H1 (cell line): Measurements from ENCODE around the gene STEAP4. TPM values are rescaled to one million over a fixed set of nuclear protein-coding genes. Genes with fewer than 3 reads are reported as not detected.

Experiments used
- CTCF ChIA-PET: fragments of 300-600 bp; sonication (Branson Sonifier 250); formaldehyde crosslinking; loops from one replicate; lab custom pipeline; 2021; ENCODE audit not compliant: partially characterized antibody; lab: Charles Lee
- POLR2A ChIA-PET: fragments of 300-600 bp; sonication (Branson Sonifier 250); formaldehyde crosslinking; loops from one replicate; lab custom pipeline; 2021; ENCODE audit warnings: inconsistent platforms; ENCODE audit not compliant: partially characterized antibody; lab: Charles Lee
- DNase-seq, 2 experiments: peaks; one replicate each; pipeline versions ENCODE4 v3.0.0 to v3.0.0-alpha.2; 2010 to 2022; ENCODE audit warnings: low spot score in 2 of 2, low read depth in 1 of 2, mixed read lengths in 1 of 2
- FAIRE-seq: peaks from 2 replicates; lab custom pipeline; 2011; peaks lifted over from hg19 to GRCh38; lab: Jason Lieb, UNC
- H2AFZ ChIP-seq: 2 replicates; pipeline ENCODE4 v1.8.1; 2012; ENCODE audit warnings: low read length, inconsistent platforms
- H2AK5ac ChIP-seq: 2 replicates; pipeline ENCODE4 v1.6.1; 2013; ENCODE audit warnings: low read depth, low read length
- H2BK120ac ChIP-seq: replicated peaks from 2 replicates; pipeline ENCODE3; 2013; ENCODE audit warnings: low read depth, low read length, inconsistent platforms
- H2BK12ac ChIP-seq: 2 replicates; pipeline ENCODE4 v1.6.1; 2013; ENCODE audit warnings: low read depth, low read length
- H2BK15ac ChIP-seq: 2 replicates; pipeline ENCODE4 v1.6.1; 2013; ENCODE audit warnings: low read length
- H2BK20ac ChIP-seq: 2 replicates; pipeline ENCODE4 v1.6.1; 2013; ENCODE audit warnings: low read length
- H2BK5ac ChIP-seq: 2 replicates; pipeline ENCODE4 v1.6.1; 2013; ENCODE audit warnings: low read depth, low read length
- H3K14ac ChIP-seq: 2 replicates; pipeline ENCODE4 v1.6.1; 2013; ENCODE audit warnings: inconsistent platforms; ENCODE audit not compliant: insufficient read length
- H3K18ac ChIP-seq: 2 replicates; pipeline ENCODE4 v1.6.1; 2013; ENCODE audit warnings: low read length; ENCODE audit errors: extremely low read depth
- H3K23ac ChIP-seq: 2 replicates; pipeline ENCODE4 v1.6.1; 2013; ENCODE audit warnings: inconsistent platforms; ENCODE audit not compliant: insufficient read length
- H3K23me2 ChIP-seq: 2 replicates; pipeline ENCODE4 v1.6.1; 2013; ENCODE audit warnings: low read depth, low read length
- H3K27ac ChIP-seq: 2 replicates; pipeline ENCODE4 v1.6.1; 2011; ENCODE audit warnings: low read depth, low read length, inconsistent platforms
- H3K27me3 ChIP-seq, 4 experiments: replicated peaks in 1 of 4; 1 replicate in 1 of 4; 2 replicates in 3 of 4; pipeline versions ENCODE4 v1.6.1 to v1.8.1; 2011 to 2013; ENCODE audit warnings: low read length in 3 of 4, mild to moderate bottlenecking in 3 of 4, inconsistent platforms in 2 of 4, mixed read lengths in 2 of 4, moderate library complexity in 1 of 4; ENCODE audit not compliant: control insufficient read depth in 3 of 4, insufficient read depth in 3 of 4; ENCODE audit errors: extremely low read depth in 1 of 4
- H3K36me3 ChIP-seq, 4 experiments: 2 replicates each; pipeline versions ENCODE4 v1.6.1 to v1.8.1; 2011 to 2013; ENCODE audit warnings: mild to moderate bottlenecking in 4 of 4, low read length in 3 of 4, moderate library complexity in 2 of 4, control low read depth in 1 of 4, inconsistent platforms in 1 of 4; ENCODE audit not compliant: insufficient read depth in 4 of 4, control insufficient read depth in 2 of 4
- H3K4ac ChIP-seq: replicated peaks from 2 replicates; pipeline ENCODE3; 2013; ENCODE audit warnings: low read length, low read depth, mixed read lengths, inconsistent platforms; ENCODE audit not compliant: insufficient read length
- H3K4me1 ChIP-seq, 4 experiments: replicated peaks in 1 of 4; 1 replicate in 1 of 4; 2 replicates in 3 of 4; pipeline versions ENCODE4 v1.6.1 to v1.8.1; 2011 to 2013; ENCODE audit warnings: low read length in 3 of 4, inconsistent platforms in 2 of 4, mixed read lengths in 1 of 4; ENCODE audit not compliant: insufficient read depth in 4 of 4, control insufficient read depth in 3 of 4
- H3K4me2 ChIP-seq, 2 experiments: 2 replicates each; pipeline versions ENCODE4 v1.6.1 to v1.8.1; 2011 to 2013; ENCODE audit warnings: low read depth in 2 of 2, low read length in 2 of 2, control low read depth in 1 of 2, inconsistent platforms in 1 of 2, mild to moderate bottlenecking in 1 of 2; ENCODE audit not compliant: insufficient read depth in 1 of 2
- H3K4me3 ChIP-seq, 4 experiments: fragments of 200-600, 300-600 bp in 1 of 4; sonication (generic), shearing (Covaris generic), sonication (Bioruptor Twin) in 1 of 4; 2 replicates each; pipeline versions ENCODE4 v1.5.1 to v1.8.1; 2011 to 2016; ENCODE audit warnings: low read length in 4 of 4, low read depth in 3 of 4, control low read depth in 2 of 4, inconsistent platforms in 2 of 4, mild to moderate bottlenecking in 2 of 4, mixed read lengths in 1 of 4, moderate library complexity in 1 of 4; ENCODE audit not compliant: insufficient read depth in 2 of 4; ENCODE audit errors: extremely low read depth in 1 of 4
- H3K56ac ChIP-seq: replicated peaks from 2 replicates; pipeline ENCODE3; 2013; ENCODE audit warnings: low read depth, mild to moderate bottlenecking, mixed read lengths, low read length, inconsistent platforms; ENCODE audit not compliant: insufficient read length
- H3K79me1 ChIP-seq: 2 replicates; pipeline ENCODE4 v1.6.1; 2013; ENCODE audit warnings: low read depth, low read length, control low read depth
- H3K79me2 ChIP-seq, 2 experiments: 2 replicates each; pipeline versions ENCODE4 v1.6.1 to v1.8.1; 2012 to 2013; ENCODE audit warnings: low read length in 2 of 2, mild to moderate bottlenecking in 2 of 2, inconsistent platforms in 1 of 2; ENCODE audit not compliant: insufficient read depth in 2 of 2, control insufficient read depth in 1 of 2
- H3K9ac ChIP-seq, 4 experiments: replicated peaks in 1 of 4; 1 replicate in 1 of 4; 2 replicates in 3 of 4; pipeline versions ENCODE4 v1.6.1 to v1.8.1; 2011 to 2013; ENCODE audit warnings: low read depth in 3 of 4, low read length in 3 of 4, control low read depth in 2 of 4, mild to moderate bottlenecking in 2 of 4, moderate library complexity in 2 of 4, inconsistent platforms in 1 of 4; ENCODE audit errors: extremely low read depth in 1 of 4
- H3K9me3 ChIP-seq, 2 experiments: 2 replicates each; pipeline versions ENCODE4 v1.6.1 to v1.8.1; 2012 to 2013; ENCODE audit warnings: mild to moderate bottlenecking in 2 of 2, moderate library complexity in 2 of 2, control low read depth in 1 of 2, inconsistent platforms in 1 of 2, low read depth in 1 of 2, low read length in 1 of 2, mixed read lengths in 1 of 2; ENCODE audit not compliant: insufficient read depth in 2 of 2
- H4K20me1 ChIP-seq, 2 experiments: replicated peaks in 1 of 2; 2 replicates each; pipeline versions ENCODE3 to v1.8.1; 2011 to 2013; ENCODE audit warnings: inconsistent platforms in 2 of 2, low read length in 2 of 2, mild to moderate bottlenecking in 1 of 2; ENCODE audit not compliant: insufficient read depth in 2 of 2, control insufficient read depth in 1 of 2
- H4K5ac ChIP-seq: 2 replicates; pipeline ENCODE4 v1.6.1; 2013; ENCODE audit warnings: low read length, low read depth, mixed read lengths, inconsistent platforms; ENCODE audit not compliant: insufficient read length
- H4K8ac ChIP-seq: 2 replicates; pipeline ENCODE4 v1.8.0; 2013; ENCODE audit warnings: mild to moderate bottlenecking, moderate library complexity, low read length, inconsistent platforms; ENCODE audit not compliant: insufficient read depth; ENCODE audit errors: extremely low read depth
- H4K91ac ChIP-seq: replicated peaks from 2 replicates; pipeline ENCODE3; 2013; ENCODE audit warnings: low read length, mixed read lengths, inconsistent platforms; ENCODE audit not compliant: insufficient read length
- CHD1 ChIP-seq: IDR thresholded peaks from 2 replicates; pipeline ENCODE4 v1.6.1; 2012; ENCODE audit warnings: low read depth, low read length, improper control_type of control experiment
- CHD2 ChIP-seq: IDR thresholded peaks from 2 replicates; pipeline ENCODE4 v1.6.1; 2012; ENCODE audit warnings: low read length, improper control_type of control experiment
- EGR1 ChIP-seq: IDR thresholded peaks from 2 replicates; pipeline ENCODE4 v1.6.1; 2011; ENCODE audit warnings: low read depth, low read length, borderline replicate concordance
- FOSL1 ChIP-seq: IDR thresholded peaks from 2 replicates; pipeline ENCODE4 v1.6.1; 2011; ENCODE audit warnings: mild to moderate bottlenecking, low read depth, low read length, moderate library complexity; ENCODE audit not compliant: insufficient read depth
- HDAC2 ChIP-seq, 2 experiments: fragments of 300-600 bp in 1 of 2; sonication (generic) in 1 of 2; IDR thresholded peaks; 2 replicates each; pipeline ENCODE4 v1.6.1; 2011 to 2012; ENCODE audit warnings: low read depth in 2 of 2, low read length in 2 of 2, mild to moderate bottlenecking in 2 of 2, moderate library complexity in 2 of 2, borderline replicate concordance in 1 of 2, inconsistent platforms in 1 of 2
- JUN ChIP-seq: IDR thresholded peaks from 2 replicates; pipeline ENCODE4 v1.6.1; 2011; ENCODE audit warnings: low read depth, mild to moderate bottlenecking, improper control_type of control experiment, low read length
- KDM5A ChIP-seq: fragments of 200-600 bp; IDR thresholded peaks from 2 replicates; pipeline ENCODE4 v1.7.1; 2012; ENCODE audit warnings: mild to moderate bottlenecking, low read length, inconsistent platforms, mixed read lengths
- NANOG ChIP-seq: IDR thresholded peaks from 2 replicates; pipeline ENCODE4 v1.6.1; 2011; ENCODE audit warnings: low read length, low read depth, mild to moderate bottlenecking, inconsistent platforms; ENCODE audit not compliant: insufficient read depth, poor library complexity, severe bottlenecking
- SUZ12 ChIP-seq: fragments of 200-600 bp; sonication (generic); IDR thresholded peaks from 2 replicates; pipeline ENCODE4 v1.6.1; 2012; ENCODE audit warnings: mild to moderate bottlenecking, inconsistent platforms, low read length, moderate library complexity, mixed read lengths
- TAF7 ChIP-seq: optimal IDR thresholded peaks from 2 replicates; pipeline ENCODE3; 2011; ENCODE audit warnings: low read depth, mild to moderate bottlenecking, inconsistent platforms, low read length, moderate library complexity, borderline replicate concordance
- YY1 ChIP-seq: IDR thresholded peaks from 2 replicates; pipeline ENCODE4 v1.6.1; 2011; ENCODE audit warnings: low read depth, mild to moderate bottlenecking, low read length
- WGBS, 2 experiments: shearing (Covaris generic) in 1 of 2; methylation state at CpG; one replicate each; pipeline versions ENCODE4 v1.1.6 to v1.1.7; 2013 to 2015; ENCODE audit warnings: low lambda C conversion rate in 2 of 2, mixed read lengths in 2 of 2, inconsistent platforms in 1 of 2, low coverage in 1 of 2, missing lambda C conversion rate in 1 of 2; ENCODE audit not compliant: insufficient replicate concordance in 2 of 2, insufficient coverage in 1 of 2, insufficient read length in 1 of 2; ENCODE audit errors: extremely low coverage in 1 of 2, missing lambda C conversion rate in 1 of 2; 5-methylcytosine and 5-hydroxymethylcytosine counted together
- polyA plus RNA-seq, 7 experiments: library from polyadenylated mRNA; depleted of rRNA in 3 of 7; stranded (reverse) in 5 of 7; unstranded in 2 of 7; fragments of >200 nt in 5 of 7; fragments of 200-250 nt in 2 of 7; gene quantifications; 1 replicate in 5 of 7; 2 replicates in 1 of 7; 4 replicates in 1 of 7; pipeline versions ENCODE4 v1.2.1 to v1.2.3, GENCODE V29; 2011 to 2013; ENCODE audit warnings: missing spikeins in 2 of 7, mixed read lengths in 2 of 7
- total RNA-seq: library from RNA; stranded (reverse); fragmentation: NEBNext Ultra II Directional; extraction: Animal tissue kit (Norgen Biotek cat#: 25700); gene quantifications from 2 replicates; pipeline ENCODE4 v1.2.1, GENCODE V29; 2021
- TF ChIP-seq, protein P1 (sequence below): IDR thresholded peaks from 2 replicates; pipeline ENCODE4 v1.6.1; 2011; ENCODE audit warnings: low read length, improper control_type of control experiment

The STEAP4 gene
- total and polyA plus RNA-seq, 2 of the 8 experiments (the other 6 are each of a cell fraction or from before 2014, with no cell fraction given) = under 0.01 TPM; not detected in 1

GRCh38 chr7:88291398-88292173 lies 15.1 kb downstream of the STEAP4 start:
- Histone ChIP-seq H2AK5ac (no peak overlapping the region), H2AFZ (no peak overlapping the region), H3K4me1 (no peaks in the 10 kb centered on the region), H3K18ac (no peak overlapping the region), H4K8ac (no peak overlapping the region), H3K56ac (no peak overlapping the region), H3K79me2 (no peaks in the 10 kb centered on the region), H3K4me3 (no peak overlapping the region), H3K27me3 (no peaks in the 10 kb centered on the region), H3K14ac (no peak overlapping the region), H4K91ac (no peak overlapping the region), H3K79me1 (no peaks in the 10 kb centered on the region), H3K36me3 (no peaks in the 10 kb centered on the region), H3K27ac (no peak overlapping the region), H3K9me3 (peaks cover 0 to 4% of the 10 kb centered on the region in 2 experiments; a peak in 1 of 4 replicates), H3K4ac (no peak overlapping the region), H2BK5ac (no peak overlapping the region), H4K5ac (no peak overlapping the region), H2BK15ac (no peak overlapping the region), H3K23ac (no peak overlapping the region), H3K4me2 (no peak overlapping the region), H3K23me2 (no peaks in the 10 kb centered on the region), H2BK20ac (no peak overlapping the region), H2BK120ac (no peak overlapping the region), H4K20me1 (no peaks in the 10 kb centered on the region), H2BK12ac (no peak overlapping the region), H3K9ac (no peak overlapping the region)
- FAIRE-seq = no peak
- CTCF ChIA-PET = no interaction called here
- DNase-seq = no peak
- TF ChIP-seq, protein P1, sequence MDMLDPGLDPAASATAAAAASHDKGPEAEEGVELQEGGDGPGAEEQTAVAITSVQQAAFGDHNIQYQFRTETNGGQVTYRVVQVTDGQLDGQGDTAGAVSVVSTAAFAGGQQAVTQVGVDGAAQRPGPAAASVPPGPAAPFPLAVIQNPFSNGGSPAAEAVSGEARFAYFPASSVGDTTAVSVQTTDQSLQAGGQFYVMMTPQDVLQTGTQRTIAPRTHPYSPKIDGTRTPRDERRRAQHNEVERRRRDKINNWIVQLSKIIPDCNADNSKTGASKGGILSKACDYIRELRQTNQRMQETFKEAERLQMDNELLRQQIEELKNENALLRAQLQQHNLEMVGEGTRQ = no peak
- TF ChIP-seq JUN (no peak), EGR1 (no peak), CHD2 (no peak), KDM5A (no peak), TAF7 (no peak), HDAC2 (IDR thresholded peaks at IDR 0.05; ENCODE audit: borderline replicate concordance in 1 of 2, low read depth in 2 of 2, low read length in 2 of 2) (no peak), NANOG (no peak), YY1 (no peak), SUZ12 (no peak), FOSL1 (no peak), CHD1 (no peak)
- POLR2A ChIA-PET = no interaction called here
- WGBS, 2 experiments = 87 to 100% methylated on average over 1 to 11 of the region's 11 CpGs
